SU-DHL-6 (cell line): ENCODE results near the gene APAF1.

Experiments
- H2AFZ ChIP-seq: fragments of 200-600 bp; sonication (generic); 2 replicates; pipeline ENCODE4 v1.6.1; 2014; ENCODE audit warnings: low read depth, mild to moderate bottlenecking, moderate library complexity, mixed read lengths, antibody characterized with exemption, low read length; ENCODE audit not compliant: severe bottlenecking
- H3F3A ChIP-seq: fragments of 200-600 bp; shearing (Covaris generic); 2 replicates; pipeline ENCODE4 v1.6.0; 2016; ENCODE audit warnings: antibody characterized with exemption, mild to moderate bottlenecking; ENCODE audit not compliant: insufficient read depth
- H3K27ac ChIP-seq: fragments of 200-600 bp; sonication (generic); 2 replicates; pipeline ENCODE4 v1.5.1; 2016; ENCODE audit warnings: low read depth, mild to moderate bottlenecking, low read length, moderate library complexity, mixed read lengths
- H3K27me3 ChIP-seq: fragments of 200-600 bp; sonication (generic), shearing (Covaris generic); 2 replicates; pipeline ENCODE4 v1.6.0; 2014; ENCODE audit warnings: mild to moderate bottlenecking, low read length
- H3K36me3 ChIP-seq: fragments of 200-600 bp; sonication (generic); 2 replicates; pipeline ENCODE4 v1.6.1; 2014; ENCODE audit warnings: mild to moderate bottlenecking, low read length, mixed read lengths
- H3K4me2 ChIP-seq: fragments of 300-600, 200-600 bp; shearing (Covaris generic), sonication (generic); 2 replicates; pipeline ENCODE4 v1.6.0; 2014; ENCODE audit warnings: low read length, low read depth, mild to moderate bottlenecking; ENCODE audit not compliant: poor library complexity, severe bottlenecking
- H3K4me3 ChIP-seq: fragments of 200-600 bp; sonication (generic); 2 replicates; pipeline ENCODE4 v1.5.1; 2014; ENCODE audit warnings: antibody characterized with exemption, low read length, mild to moderate bottlenecking, mixed read lengths; ENCODE audit not compliant: insufficient read depth, poor library complexity, severe bottlenecking
- H3K79me2 ChIP-seq: fragments of 200-600 bp; sonication (generic); 2 replicates; pipeline ENCODE4 v1.6.1; 2014; ENCODE audit warnings: mild to moderate bottlenecking, low read length, moderate library complexity; ENCODE audit not compliant: insufficient read depth
- H3K9ac ChIP-seq: fragments of 200-600 bp; sonication (generic); 2 replicates; pipeline ENCODE4 v1.7.0; 2014; ENCODE audit warnings: mild to moderate bottlenecking, low read length
- H3K9me2 ChIP-seq: fragments of 200-600 bp; sonication (generic); replicated peaks from 2 replicates; pipeline ENCODE4 v1.6.1; 2014; ENCODE audit warnings: low read length; ENCODE audit not compliant: insufficient read depth
- H3K9me3 ChIP-seq: fragments of 200-600 bp; sonication (generic); 2 replicates; pipeline ENCODE4 v1.6.1; 2014; ENCODE audit warnings: low read length, mixed read lengths; ENCODE audit not compliant: insufficient read depth
- H4K20me1 ChIP-seq: fragments of 200-600 bp; sonication (generic); 2 replicates; pipeline ENCODE4 v1.6.1; 2014; ENCODE audit warnings: low read depth, mild to moderate bottlenecking, antibody characterized with exemption, low read length, moderate library complexity, mixed read lengths
- CTCF ChIP-seq: fragments of 200-600 bp; sonication (generic); IDR thresholded peaks from one replicate; pipeline ENCODE4 v1.5.1; 2017; ENCODE audit warnings: antibody characterized with exemption, mild to moderate bottlenecking, low read length, moderate library complexity; ENCODE audit not compliant: insufficient read depth, poor library complexity, severe bottlenecking
- EZH2phosphoT487 ChIP-seq: fragments of 200-600 bp; sonication (generic), shearing (Covaris generic); conservative IDR thresholded peaks from 2 replicates; pipeline ENCODE4 v1.6.1; 2018; ENCODE audit warnings: mild to moderate bottlenecking, antibody characterized with exemption, low read length, moderate library complexity, mixed read lengths

The APAF1 gene

GRCh38 chr12:98696036-98696646, 51.1 kb downstream of the APAF1 start:
- no peaks in the 10 kb centered on the region for H3K9me2 ChIP-seq
- no peak overlapping the region for H3K9ac ChIP-seq
- H3K79me2 ChIP-seq, result no peaks in the 10 kb centered on the region
- peaks cover 19% of the 10 kb centered on the region; the same call in 1 of the 2 replicates for H3K36me3 ChIP-seq
- no peak overlapping the region for H2AFZ ChIP-seq
- TF ChIP-seq CTCF (no peak), EZH2phosphoT487 (no peak)
- H3K27ac ChIP-seq, result no peak overlapping the region
- no peaks in the 10 kb centered on the region for H4K20me1 ChIP-seq
- H3K4me3 ChIP-seq, result no peak overlapping the region
- H3F3A ChIP-seq, result no peaks in the 10 kb centered on the region
- H3K4me2 ChIP-seq, result no peak overlapping the region
- H3K27me3 ChIP-seq, result no peaks in the 10 kb centered on the region
- H3K9me3 ChIP-seq, result no peaks in the 10 kb centered on the region

- H3K79me2 ChIP-seq, result no peaks in the 10 kb centered on the region
- peaks cover 19% of the 10 kb centered on the region; the same call in 1 of the 2 replicates for H3K36me3 ChIP-seq
- H4K20me1 ChIP-seq, result no peaks in the 10 kb centered on the region
- H3K4me2 ChIP-seq, result no peak overlapping the region
- H3K27ac ChIP-seq, result no peak overlapping the region
- H2AFZ ChIP-seq, result no peak overlapping the region
- no peak for TF ChIP-seq CTCF
- no peak for TF ChIP-seq EZH2phosphoT487
- no peaks in the 10 kb centered on the region for H3K27me3 ChIP-seq
- no peak overlapping the region for H3K9ac ChIP-seq
- no peak overlapping the region for H3K4me3 ChIP-seq
- H3K9me2 ChIP-seq, result no peaks in the 10 kb centered on the region
- no peaks in the 10 kb centered on the region for H3F3A ChIP-seq
- no peaks in the 10 kb centered on the region for H3K9me3 ChIP-seq
Observed at GRCh38 chr12:98697209-98697608, 52.1 kb downstream of the APAF1 start.

GRCh38 chr12:98698603-98699463, 53.7 kb downstream of the APAF1 start:
- H4K20me1 ChIP-seq, result no peaks in the 10 kb centered on the region
- no peak overlapping the region for H3K4me2 ChIP-seq
- no peaks in the 10 kb centered on the region for H3K79me2 ChIP-seq
- H3K36me3 ChIP-seq, result peaks cover 17% of the 10 kb centered on the region; the same call in 1 of the 2 replicates
- H3K27me3 ChIP-seq, result no peaks in the 10 kb centered on the region
- H3K9me2 ChIP-seq, result no peaks in the 10 kb centered on the region
- H3K9me3 ChIP-seq, result no peaks in the 10 kb centered on the region
- no peak overlapping the region for H3K4me3 ChIP-seq
- no peak overlapping the region for H3K9ac ChIP-seq
- H3K27ac ChIP-seq, result no peak overlapping the region
- TF ChIP-seq EZH2phosphoT487 (no peak), CTCF (peak; percentile 67)
- H2AFZ ChIP-seq, result peak overlapping the region; percentile 9
- no peaks in the 10 kb centered on the region for H3F3A ChIP-seq
